ENCODE results near the gene NME9. TPM values are rescaled to one million over a fixed set of nuclear protein-coding genes. Genes with fewer than 3 reads are reported as not detected.

NME9 gene
- total RNA-seq, 1 experiment from 2014 or later: not detected

- no peak for TF ChIP-seq CTCF (conservative IDR thresholded peaks at IDR 0.05)
- no peak overlapping the region for H3K56ac ChIP-seq (ENCODE audit: insufficient read length, low read depth, low read length)
Measured at GRCh38 chr3:138369151-138369900, 39.7 kb upstream of the NME9 start.

More at GRCh38 chr3:138369151-138369900, 39.7 kb upstream of the NME9 start:
- H3K23me2 ChIP-seq (ENCODE audit: insufficient read length, low read depth, low read length, poor library complexity, severe bottlenecking): no peaks in the 10 kb centered on the region
- H3K27me3 Mint-ChIP-seq (ENCODE audit: low read depth): no peaks in the 10 kb centered on the region
- H3K27me3 ChIP-seq (ENCODE audit: insufficient read depth, low read length): no peaks in the 10 kb centered on the region
- DNase-seq: no peak
- no peak overlapping the region for H2AK5ac ChIP-seq (ENCODE audit: insufficient read length, low read length)
- no peak overlapping the region for H2BK15ac ChIP-seq (ENCODE audit: low read depth, low read length)
- H3K18ac ChIP-seq (ENCODE audit: insufficient read length, low read depth, low read length): no peak overlapping the region
- peaks cover 12 to 16% of the 10 kb centered on the region in 2 experiments for H3K4me1 Mint-ChIP-seq
- no peak overlapping the region for H3K4ac ChIP-seq (ENCODE audit: low read depth, low read length)
- no peak overlapping the region for H2BK12ac ChIP-seq (ENCODE audit: insufficient read length, low read depth, low read length)
- H3K79me2 ChIP-seq (ENCODE audit: insufficient read depth, low read length): no peaks in the 10 kb centered on the region
- no peaks in the 10 kb centered on the region for H3K9me3 ChIP-seq (ENCODE audit: control insufficient read depth, low read depth, low read length)
- H3K79me1 ChIP-seq (ENCODE audit: insufficient read depth, low read depth, low read length, poor library complexity, severe bottlenecking): no peaks in the 10 kb centered on the region
- no peaks in the 10 kb centered on the region for H4K20me1 ChIP-seq (ENCODE audit: control insufficient read depth, insufficient read depth, insufficient read length)
- H2BK120ac ChIP-seq (ENCODE audit: low read depth, low read length, poor library complexity, severe bottlenecking): no peak overlapping the region
- no peak overlapping the region for H2AFZ ChIP-seq (ENCODE audit: low read length)
- no peak overlapping the region for H3K4me2 ChIP-seq (ENCODE audit: insufficient read depth, insufficient read length, low read length)
- no peak overlapping the region for H3K9ac ChIP-seq (ENCODE audit: extremely low read depth, insufficient read length, low read length)
- H3K4me1 ChIP-seq (ENCODE audit: insufficient read depth, low read length): no peaks in the 10 kb centered on the region
- H3K27ac ChIP-seq (ENCODE audit: insufficient read length, low read depth, low read length): no peak overlapping the region
- H3K14ac ChIP-seq (ENCODE audit: insufficient read depth, low read length): no peak overlapping the region
- no peak overlapping the region for H2BK20ac ChIP-seq (ENCODE audit: low read depth, low read length, poor library complexity, severe bottlenecking)
- peaks cover 0 to 3% of the 10 kb centered on the region in 2 experiments; a peak in 1 of 5 replicates for H3K9me3 Mint-ChIP-seq
- no peak overlapping the region for H3K23ac ChIP-seq (ENCODE audit: insufficient read length, low read depth, low read length)
- no peak overlapping the region for H4K5ac ChIP-seq (ENCODE audit: insufficient read length, low read depth, low read length)
- H3T11ph ChIP-seq (ENCODE audit: low read length): no peak overlapping the region
- no peak overlapping the region for H2BK5ac ChIP-seq (ENCODE audit: insufficient read length, low read length)
- H3K27ac Mint-ChIP-seq: no peak overlapping the region; a peak in 1 of 7 replicates
- H3K36me3 Mint-ChIP-seq (ENCODE audit: insufficient read depth in 1 of 3, low read depth in 3 of 3): peaks cover 0 to 13% (median 2%) of the 10 kb centered on the region in 3 experiments; a peak in 5 of 7 replicates
- no peak overlapping the region for H3K4me3 Mint-ChIP-seq
- H4K91ac ChIP-seq (ENCODE audit: insufficient read length, low read depth, low read length): no peak overlapping the region
- no peak overlapping the region for H4K8ac ChIP-seq (replicated peaks; ENCODE audit: insufficient read length, low read depth, low read length)
- no CpG with 5 or more reads among the region's 8 CpGs for WGBS (ENCODE audit: extremely low coverage, insufficient read length, low lambda C conversion rate)
